ENCODE measurements around the gene USP51.
"Not testable (repeated sequence)": the region's sequence is repeated elsewhere in the genome, so short reads cannot be mapped to it uniquely, and the experiment has no call there.

The USP51 gene

GRCh38 chrX:55464050-55464449, 25.6 kb downstream of the USP51 start:
- DNase-seq, result not testable (repeated sequence)

DNA sequence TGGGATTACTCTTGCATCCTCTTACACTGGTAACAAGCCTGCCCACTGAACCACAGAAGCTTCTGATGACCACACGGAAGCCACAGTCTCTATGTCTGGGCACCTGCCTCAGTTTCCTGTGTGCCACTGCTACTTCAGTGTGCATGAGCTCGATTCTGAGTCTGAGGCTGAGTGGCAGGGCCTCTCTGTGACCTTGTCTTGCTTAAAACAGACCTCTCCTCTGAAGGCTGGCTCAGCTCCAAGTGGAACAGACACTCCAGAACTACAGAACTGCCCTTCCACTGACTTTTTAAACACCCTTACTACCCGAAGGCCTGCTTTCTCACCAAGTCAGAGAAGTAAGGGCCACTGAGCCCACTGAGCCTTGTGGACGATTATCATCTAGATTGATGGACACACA, 29.7 kb downstream of the USP51 start:
- not testable (repeated sequence) for DNase-seq

DNA sequence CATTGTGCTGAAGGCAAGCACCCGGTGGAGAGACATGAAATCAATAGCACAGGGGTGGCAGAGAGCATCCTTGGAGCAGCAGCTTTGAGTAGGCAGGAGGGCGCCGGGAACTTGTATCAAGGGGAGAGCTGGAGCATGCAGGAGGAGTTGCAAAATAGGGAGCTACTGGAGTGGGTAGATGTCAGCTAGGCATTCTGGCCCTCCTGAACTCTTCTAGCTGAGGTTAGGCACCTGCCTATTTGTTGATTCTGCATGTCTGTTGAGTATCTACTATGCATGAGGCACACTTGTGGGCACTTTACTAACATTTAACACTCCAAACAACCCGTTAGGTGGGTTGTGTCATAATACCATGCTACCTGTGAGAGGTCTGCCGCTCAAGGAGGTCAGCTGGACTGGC, 30.2 kb downstream of the USP51 start:
- DNase-seq, result not testable (repeated sequence)

- not testable (repeated sequence) for DNase-seq
Observed at GRCh38 chrX:55455708-55456107, 33.9 kb downstream of the USP51 start.

DNA sequence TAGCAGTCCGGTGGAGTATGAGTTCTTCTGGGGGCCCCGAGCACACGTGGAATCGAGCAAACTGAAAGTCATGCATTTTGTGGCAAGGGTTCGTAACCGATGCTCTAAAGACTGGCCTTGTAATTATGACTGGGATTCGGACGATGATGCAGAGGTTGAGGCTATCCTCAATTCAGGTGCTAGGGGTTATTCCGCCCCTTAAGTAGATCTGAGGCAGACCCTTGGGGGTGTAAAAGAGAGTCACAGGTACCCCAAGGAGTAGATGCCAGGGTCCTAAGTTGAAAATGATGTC, 36.9 kb downstream of the USP51 start:
- no peak for DNase-seq

DNA sequence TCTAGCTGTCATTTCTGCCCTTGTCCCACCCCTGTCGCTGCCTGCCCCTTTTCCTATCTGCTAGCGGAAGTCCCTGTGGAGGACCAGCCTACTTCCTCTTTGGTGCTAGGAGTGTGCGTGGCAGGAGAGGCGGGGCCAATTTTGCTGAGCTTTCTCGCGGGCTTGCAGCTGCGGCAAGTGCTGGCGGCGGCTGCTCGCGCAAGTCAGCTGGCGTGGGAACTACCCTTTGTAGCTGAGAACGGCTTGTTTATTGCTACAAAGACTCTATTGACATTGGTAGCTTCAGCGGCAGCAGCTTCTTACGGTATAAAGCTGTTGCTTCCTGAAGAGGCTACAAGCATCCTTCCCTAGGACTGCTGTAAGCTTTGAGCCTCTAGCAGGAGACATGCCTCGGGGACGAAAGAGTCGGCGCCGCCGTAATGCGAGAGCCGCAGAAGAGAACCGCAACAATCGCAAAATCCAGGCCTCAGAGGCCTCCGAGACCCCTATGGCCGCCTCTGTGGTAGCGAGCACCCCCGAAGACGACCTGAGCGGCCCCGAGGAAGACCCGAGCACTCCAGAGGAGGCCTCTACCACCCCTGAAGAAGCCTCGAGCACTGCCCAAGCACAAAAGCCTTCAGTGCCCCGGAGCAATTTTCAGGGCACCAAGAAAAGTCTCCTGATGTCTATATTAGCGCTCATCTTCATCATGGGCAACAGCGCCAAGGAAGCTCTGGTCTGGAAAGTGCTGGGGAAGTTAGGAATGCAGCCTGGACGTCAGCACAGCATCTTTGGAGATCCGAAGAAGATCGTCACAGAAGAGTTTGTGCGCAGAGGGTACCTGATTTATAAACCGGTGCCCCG, 37.4 kb downstream of the USP51 start, which contains the start of gene MAGEH1:
Gene MAGEH1 (plus strand): TSS at position 138 of the 843 bp plus-strand sequence. CDS start 248 bp downstream, at position 386.
- no peak for DNase-seq

DNA sequence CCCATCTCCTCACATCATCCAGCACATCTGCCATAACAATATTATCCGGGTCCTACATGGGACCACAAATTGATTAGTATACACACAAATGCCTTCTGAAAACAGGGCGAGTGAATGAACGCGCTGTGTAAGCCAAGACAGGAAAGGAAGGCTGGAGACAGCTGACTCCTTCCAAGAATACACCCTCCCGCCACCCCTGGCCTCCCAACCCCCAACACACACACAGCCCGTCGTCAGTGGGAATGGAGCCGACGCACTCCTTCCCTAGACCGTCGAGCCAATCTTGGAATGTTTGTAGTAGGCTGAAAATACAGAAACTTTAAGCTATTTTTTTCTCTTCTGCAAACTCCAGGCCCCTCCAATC, 38.0 kb downstream of the USP51 start:
- DNase-seq, result no peak

- no peak for DNase-seq
Observed at GRCh38 chrX:55451141-55451540, 38.5 kb downstream of the USP51 start.

DNA sequence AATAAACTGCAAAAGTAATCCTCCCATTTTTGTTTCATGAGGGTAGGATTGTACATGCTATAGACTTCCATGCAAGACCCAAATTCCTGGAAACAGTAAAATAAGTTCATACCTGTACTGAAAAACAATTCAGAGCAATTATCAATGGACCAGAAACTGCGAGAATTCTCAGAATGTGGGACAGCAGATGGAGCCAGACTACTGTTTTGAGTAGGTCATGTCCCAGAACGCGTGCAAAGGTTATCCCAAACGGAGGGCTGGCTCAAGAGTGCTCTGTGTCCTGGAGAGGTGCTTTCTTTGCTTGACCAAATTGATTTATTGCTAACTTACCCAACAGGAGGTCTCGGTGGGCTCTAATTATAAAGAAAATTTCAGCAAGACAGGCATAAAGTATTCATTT, 39.4 kb downstream of the USP51 start:
- DNase-seq, result no peak

- DNase-seq, result not testable (repeated sequence)
Observed at GRCh38 chrX:55443468-55443867, 46.2 kb downstream of the USP51 start.
